ENCODE measurements around the gene CCDC28A.

DNA sequence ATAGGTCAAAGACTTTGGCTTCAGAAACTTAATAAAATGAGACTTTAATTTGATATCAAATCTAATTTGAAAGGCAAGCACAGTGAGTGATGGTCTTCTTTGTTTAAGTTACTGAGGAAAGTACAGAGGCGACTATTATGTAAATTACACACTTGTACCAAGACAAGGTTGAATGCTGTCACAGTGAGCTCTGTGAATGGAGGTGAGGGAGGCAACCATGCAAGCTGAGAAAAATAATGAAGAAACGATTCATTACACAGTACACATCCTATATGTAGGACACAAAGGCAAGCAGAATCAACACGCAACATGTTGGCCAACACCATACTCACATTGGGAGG lies 46.8 kb upstream of the CCDC28A start:
- TF ChIP-seq BHLHE40 (IDR thresholded peaks at IDR 0.05; ENCODE audit: borderline replicate concordance) (no peak), FOXM1 (IDR thresholded peaks at IDR 0.05; ENCODE audit: borderline replicate concordance) (no peak), FOXK2 (IDR thresholded peaks at IDR 0.05) (no peak), ZNF384 (IDR thresholded peaks at IDR 0.05) (no peak), LEF1 (IDR thresholded peaks at IDR 0.05; ENCODE audit: borderline replicate concordance) (no peak), NFRKB (IDR thresholded peaks at IDR 0.05) (no peak), HDGF (IDR thresholded peaks at IDR 0.05; ENCODE audit: borderline replicate concordance) (no peak), TARDBP (IDR thresholded peaks at IDR 0.05) (no peak), FOXA1 (IDR thresholded peaks at IDR 0.05) (no peak), CTBP1 (IDR thresholded peaks at IDR 0.05; ENCODE audit: borderline replicate concordance) (no peak), SP1 (IDR thresholded peaks at IDR 0.05) (no peak), SUZ12 (IDR thresholded peaks at IDR 0.05) (no peak)
- TF ChIP-seq, protein P1, sequence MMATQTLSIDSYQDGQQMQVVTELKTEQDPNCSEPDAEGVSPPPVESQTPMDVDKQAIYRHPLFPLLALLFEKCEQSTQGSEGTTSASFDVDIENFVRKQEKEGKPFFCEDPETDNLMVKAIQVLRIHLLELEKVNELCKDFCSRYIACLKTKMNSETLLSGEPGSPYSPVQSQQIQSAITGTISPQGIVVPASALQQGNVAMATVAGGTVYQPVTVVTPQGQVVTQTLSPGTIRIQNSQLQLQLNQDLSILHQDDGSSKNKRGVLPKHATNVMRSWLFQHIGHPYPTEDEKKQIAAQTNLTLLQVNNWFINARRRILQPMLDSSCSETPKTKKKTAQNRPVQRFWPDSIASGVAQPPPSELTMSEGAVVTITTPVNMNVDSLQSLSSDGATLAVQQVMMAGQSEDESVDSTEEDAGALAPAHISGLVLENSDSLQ (IDR thresholded peaks at IDR 0.05) = no peak
